ENCODE measurements around the gene PPIL6.
A peak's percentile ranks its signal among the peaks of the same experiment; 100 is the strongest.
"Not testable (repeated sequence)": the region's sequence is repeated elsewhere in the genome, so short reads cannot be mapped to it uniquely, and the experiment has no call there.

PPIL6 gene

GRCh38 chr6:109393886-109394281 is 46.5 kb downstream of the PPIL6 start:
- peak; percentile 50 to 60 (median 57) for DNase-seq

GRCh38 chr6:109393157-109393885 is 47.1 kb downstream of the PPIL6 start:
- DNase-seq, result peak in 1 of 3 donors; percentile 23

- DNase-seq, result no peak
Observed at GRCh38 chr6:109389650-109390274, 50.7 kb downstream of the PPIL6 start.

- no peak for DNase-seq
Observed at GRCh38 chr6:109388265-109388664, 52.2 kb downstream of the PPIL6 start.

- peak in 2 of 3 donors; percentile 24 to 31 for DNase-seq
Observed at GRCh38 chr6:109383438-109383940, 56.9 kb downstream of the PPIL6 start.

GRCh38 chr6:109382576-109383437 is 57.6 kb downstream of the PPIL6 start:
- DNase-seq, result peak; percentile 94 to 97 (median 95)

GRCh38 chr6:109381747-109382575 is 58.5 kb downstream of the PPIL6 start, which contains the start of gene CD164:
Gene CD164 (minus strand): TSS chr6:109382467. CDS start chr6:109382378, 89 bp downstream.
- peak; percentile 98 to 99 (median 98) for DNase-seq

- DNase-seq, result peak; percentile 29 to 59 (median 47)
Observed at GRCh38 chr6:109381061-109381746, 59.2 kb downstream of the PPIL6 start.

GRCh38 chr6:109379711-109380110 is 60.7 kb downstream of the PPIL6 start:
- no peak for DNase-seq

- no peak for DNase-seq
Observed at GRCh38 chr6:109377717-109378116, 62.7 kb downstream of the PPIL6 start.

GRCh38 chr6:109374326-109374892 is 66.0 kb downstream of the PPIL6 start:
- DNase-seq, result no peak

GRCh38 chr6:109373762-109374161 is 66.7 kb downstream of the PPIL6 start:
- peak; percentile 67 to 85 (median 80) for DNase-seq

GRCh38 chr6:109373331-109373730 is 67.1 kb downstream of the PPIL6 start:
- no peak for DNase-seq

- peak in 2 of 3 donors; percentile 47 to 49 for DNase-seq
Observed at GRCh38 chr6:109372130-109372529, 68.3 kb downstream of the PPIL6 start.

GRCh38 chr6:109370792-109371191 is 69.6 kb downstream of the PPIL6 start:
- no peak for DNase-seq

- DNase-seq, result no peak
Observed at GRCh38 chr6:109370336-109370735, 70.1 kb downstream of the PPIL6 start.

- no peak for DNase-seq
Observed at GRCh38 chr6:109369728-109370127, 70.7 kb downstream of the PPIL6 start.

- DNase-seq, result not testable (repeated sequence)
Observed at GRCh38 chr6:109364382-109365078, 75.9 kb downstream of the PPIL6 start.

GRCh38 chr6:109363753-109364152 is 76.7 kb downstream of the PPIL6 start:
- no peak for DNase-seq

GRCh38 chr6:109362102-109362884 is 78.1 kb downstream of the PPIL6 start:
- DNase-seq, result no peak

All from suppressor macrophage treated with lipopolysaccharide for 1 hour (primary cell).